H1 (cell line): ENCODE results near the gene PALD1. TPM values are rescaled to one million over a fixed set of nuclear protein-coding genes. Genes with fewer than 3 reads are reported as not detected.

Experiments used
- CTCF ChIA-PET: fragments of 300-600 bp; sonication (Branson Sonifier 250); formaldehyde crosslinking; loops from one replicate; lab custom pipeline; 2021; ENCODE audit not compliant: partially characterized antibody; lab: Charles Lee
- POLR2A ChIA-PET: fragments of 300-600 bp; sonication (Branson Sonifier 250); formaldehyde crosslinking; loops from one replicate; lab custom pipeline; 2021; ENCODE audit warnings: inconsistent platforms; ENCODE audit not compliant: partially characterized antibody; lab: Charles Lee
- DNase-seq, 2 experiments: peaks; one replicate each; pipeline versions ENCODE4 v3.0.0 to v3.0.0-alpha.2; 2010 to 2022; ENCODE audit warnings: low spot score in 2 of 2, low read depth in 1 of 2, mixed read lengths in 1 of 2
- FAIRE-seq: peaks from 2 replicates; lab custom pipeline; 2011; peaks lifted over from hg19 to GRCh38; lab: Jason Lieb, UNC
- H2AFZ ChIP-seq: 2 replicates; pipeline ENCODE4 v1.8.1; 2012; ENCODE audit warnings: low read length, inconsistent platforms
- H2AK5ac ChIP-seq: 2 replicates; pipeline ENCODE4 v1.6.1; 2013; ENCODE audit warnings: low read depth, low read length
- H2BK120ac ChIP-seq: replicated peaks from 2 replicates; pipeline ENCODE3; 2013; ENCODE audit warnings: low read depth, low read length, inconsistent platforms
- H2BK12ac ChIP-seq: 2 replicates; pipeline ENCODE4 v1.6.1; 2013; ENCODE audit warnings: low read depth, low read length
- H2BK15ac ChIP-seq: 2 replicates; pipeline ENCODE4 v1.6.1; 2013; ENCODE audit warnings: low read length
- H2BK20ac ChIP-seq: 2 replicates; pipeline ENCODE4 v1.6.1; 2013; ENCODE audit warnings: low read length
- H2BK5ac ChIP-seq: 2 replicates; pipeline ENCODE4 v1.6.1; 2013; ENCODE audit warnings: low read depth, low read length
- H3K14ac ChIP-seq: 2 replicates; pipeline ENCODE4 v1.6.1; 2013; ENCODE audit warnings: inconsistent platforms; ENCODE audit not compliant: insufficient read length
- H3K18ac ChIP-seq: 2 replicates; pipeline ENCODE4 v1.6.1; 2013; ENCODE audit warnings: low read length; ENCODE audit errors: extremely low read depth
- H3K23ac ChIP-seq: 2 replicates; pipeline ENCODE4 v1.6.1; 2013; ENCODE audit warnings: inconsistent platforms; ENCODE audit not compliant: insufficient read length
- H3K23me2 ChIP-seq: 2 replicates; pipeline ENCODE4 v1.6.1; 2013; ENCODE audit warnings: low read depth, low read length
- H3K27ac ChIP-seq: 2 replicates; pipeline ENCODE4 v1.6.1; 2011; ENCODE audit warnings: low read depth, low read length, inconsistent platforms
- H3K27me3 ChIP-seq, 4 experiments: replicated peaks in 1 of 4; 1 replicate in 1 of 4; 2 replicates in 3 of 4; pipeline versions ENCODE4 v1.6.1 to v1.8.1; 2011 to 2013; ENCODE audit warnings: low read length in 3 of 4, mild to moderate bottlenecking in 3 of 4, inconsistent platforms in 2 of 4, mixed read lengths in 2 of 4, moderate library complexity in 1 of 4; ENCODE audit not compliant: control insufficient read depth in 3 of 4, insufficient read depth in 3 of 4; ENCODE audit errors: extremely low read depth in 1 of 4
- H3K36me3 ChIP-seq, 4 experiments: 2 replicates each; pipeline versions ENCODE4 v1.6.1 to v1.8.1; 2011 to 2013; ENCODE audit warnings: mild to moderate bottlenecking in 4 of 4, low read length in 3 of 4, moderate library complexity in 2 of 4, control low read depth in 1 of 4, inconsistent platforms in 1 of 4; ENCODE audit not compliant: insufficient read depth in 4 of 4, control insufficient read depth in 2 of 4
- H3K4ac ChIP-seq: replicated peaks from 2 replicates; pipeline ENCODE3; 2013; ENCODE audit warnings: low read length, low read depth, mixed read lengths, inconsistent platforms; ENCODE audit not compliant: insufficient read length
- H3K4me1 ChIP-seq, 4 experiments: replicated peaks in 1 of 4; 1 replicate in 1 of 4; 2 replicates in 3 of 4; pipeline versions ENCODE4 v1.6.1 to v1.8.1; 2011 to 2013; ENCODE audit warnings: low read length in 3 of 4, inconsistent platforms in 2 of 4, mixed read lengths in 1 of 4; ENCODE audit not compliant: insufficient read depth in 4 of 4, control insufficient read depth in 3 of 4
- H3K4me2 ChIP-seq, 2 experiments: 2 replicates each; pipeline versions ENCODE4 v1.6.1 to v1.8.1; 2011 to 2013; ENCODE audit warnings: low read depth in 2 of 2, low read length in 2 of 2, control low read depth in 1 of 2, inconsistent platforms in 1 of 2, mild to moderate bottlenecking in 1 of 2; ENCODE audit not compliant: insufficient read depth in 1 of 2
- H3K4me3 ChIP-seq, 4 experiments: fragments of 200-600, 300-600 bp in 1 of 4; sonication (generic), shearing (Covaris generic), sonication (Bioruptor Twin) in 1 of 4; 2 replicates each; pipeline versions ENCODE4 v1.5.1 to v1.8.1; 2011 to 2016; ENCODE audit warnings: low read length in 4 of 4, low read depth in 3 of 4, control low read depth in 2 of 4, inconsistent platforms in 2 of 4, mild to moderate bottlenecking in 2 of 4, mixed read lengths in 1 of 4, moderate library complexity in 1 of 4; ENCODE audit not compliant: insufficient read depth in 2 of 4; ENCODE audit errors: extremely low read depth in 1 of 4
- H3K56ac ChIP-seq: replicated peaks from 2 replicates; pipeline ENCODE3; 2013; ENCODE audit warnings: low read depth, mild to moderate bottlenecking, mixed read lengths, low read length, inconsistent platforms; ENCODE audit not compliant: insufficient read length
- H3K79me1 ChIP-seq: 2 replicates; pipeline ENCODE4 v1.6.1; 2013; ENCODE audit warnings: low read depth, low read length, control low read depth
- H3K79me2 ChIP-seq, 2 experiments: 2 replicates each; pipeline versions ENCODE4 v1.6.1 to v1.8.1; 2012 to 2013; ENCODE audit warnings: low read length in 2 of 2, mild to moderate bottlenecking in 2 of 2, inconsistent platforms in 1 of 2; ENCODE audit not compliant: insufficient read depth in 2 of 2, control insufficient read depth in 1 of 2
- H3K9ac ChIP-seq, 4 experiments: replicated peaks in 1 of 4; 1 replicate in 1 of 4; 2 replicates in 3 of 4; pipeline versions ENCODE4 v1.6.1 to v1.8.1; 2011 to 2013; ENCODE audit warnings: low read depth in 3 of 4, low read length in 3 of 4, control low read depth in 2 of 4, mild to moderate bottlenecking in 2 of 4, moderate library complexity in 2 of 4, inconsistent platforms in 1 of 4; ENCODE audit errors: extremely low read depth in 1 of 4
- H3K9me3 ChIP-seq, 2 experiments: 2 replicates each; pipeline versions ENCODE4 v1.6.1 to v1.8.1; 2012 to 2013; ENCODE audit warnings: mild to moderate bottlenecking in 2 of 2, moderate library complexity in 2 of 2, control low read depth in 1 of 2, inconsistent platforms in 1 of 2, low read depth in 1 of 2, low read length in 1 of 2, mixed read lengths in 1 of 2; ENCODE audit not compliant: insufficient read depth in 2 of 2
- H4K20me1 ChIP-seq, 2 experiments: replicated peaks in 1 of 2; 2 replicates each; pipeline versions ENCODE3 to v1.8.1; 2011 to 2013; ENCODE audit warnings: inconsistent platforms in 2 of 2, low read length in 2 of 2, mild to moderate bottlenecking in 1 of 2; ENCODE audit not compliant: insufficient read depth in 2 of 2, control insufficient read depth in 1 of 2
- H4K5ac ChIP-seq: 2 replicates; pipeline ENCODE4 v1.6.1; 2013; ENCODE audit warnings: low read length, low read depth, mixed read lengths, inconsistent platforms; ENCODE audit not compliant: insufficient read length
- H4K8ac ChIP-seq: 2 replicates; pipeline ENCODE4 v1.8.0; 2013; ENCODE audit warnings: mild to moderate bottlenecking, moderate library complexity, low read length, inconsistent platforms; ENCODE audit not compliant: insufficient read depth; ENCODE audit errors: extremely low read depth
- H4K91ac ChIP-seq: replicated peaks from 2 replicates; pipeline ENCODE3; 2013; ENCODE audit warnings: low read length, mixed read lengths, inconsistent platforms; ENCODE audit not compliant: insufficient read length
- BCL11A ChIP-seq, 2 experiments: IDR thresholded peaks; one replicate each; pipeline ENCODE4 v1.6.1; 2011; ENCODE audit warnings: low read depth in 2 of 2, low read length in 2 of 2, mild to moderate bottlenecking in 2 of 2
- CBX5 ChIP-seq: fragments of 300-800, 300-1000 bp; sonication (generic); IDR thresholded peaks from 2 replicates; pipeline ENCODE4 v1.7.1; 2016; ENCODE audit warnings: antibody characterized with exemption, low read length, low read depth
- CREB1 ChIP-seq: IDR thresholded peaks from 2 replicates; pipeline ENCODE4 v1.6.1; 2012; ENCODE audit warnings: inconsistent platforms
- EGR1 ChIP-seq: IDR thresholded peaks from 2 replicates; pipeline ENCODE4 v1.6.1; 2011; ENCODE audit warnings: low read depth, low read length, borderline replicate concordance
- FOSL1 ChIP-seq: IDR thresholded peaks from 2 replicates; pipeline ENCODE4 v1.6.1; 2011; ENCODE audit warnings: mild to moderate bottlenecking, low read depth, low read length, moderate library complexity; ENCODE audit not compliant: insufficient read depth
- KDM1A ChIP-seq: fragments of 200-600, 300-600 bp; sonication (generic); IDR thresholded peaks from 2 replicates; pipeline ENCODE4 v1.7.1; 2016; ENCODE audit warnings: mild to moderate bottlenecking, low read length, borderline replicate concordance
- NANOG ChIP-seq: IDR thresholded peaks from 2 replicates; pipeline ENCODE4 v1.6.1; 2011; ENCODE audit warnings: low read length, low read depth, mild to moderate bottlenecking, inconsistent platforms; ENCODE audit not compliant: insufficient read depth, poor library complexity, severe bottlenecking
- SIX5 ChIP-seq: IDR thresholded peaks from 2 replicates; pipeline ENCODE4 v1.6.1; 2011; ENCODE audit warnings: mild to moderate bottlenecking, low read depth, low read length
- SP2 ChIP-seq: IDR thresholded peaks from 2 replicates; pipeline ENCODE4 v1.6.1; 2012; ENCODE audit warnings: mild to moderate bottlenecking, low read length, inconsistent platforms
- SRF ChIP-seq: IDR thresholded peaks from 2 replicates; pipeline ENCODE4 v1.6.1; 2011; ENCODE audit warnings: mild to moderate bottlenecking, low read depth, low read length, moderate library complexity
- USF2 ChIP-seq: IDR thresholded peaks from 2 replicates; pipeline ENCODE4 v1.6.1; 2011; ENCODE audit warnings: low read length, improper control_type of control experiment
- WGBS, 2 experiments: shearing (Covaris generic) in 1 of 2; methylation state at CpG; one replicate each; pipeline versions ENCODE4 v1.1.6 to v1.1.7; 2013 to 2015; ENCODE audit warnings: low lambda C conversion rate in 2 of 2, mixed read lengths in 2 of 2, inconsistent platforms in 1 of 2, low coverage in 1 of 2, missing lambda C conversion rate in 1 of 2; ENCODE audit not compliant: insufficient replicate concordance in 2 of 2, insufficient coverage in 1 of 2, insufficient read length in 1 of 2; ENCODE audit errors: extremely low coverage in 1 of 2, missing lambda C conversion rate in 1 of 2; 5-methylcytosine and 5-hydroxymethylcytosine counted together
- polyA plus RNA-seq, 7 experiments: library from polyadenylated mRNA; depleted of rRNA in 3 of 7; stranded (reverse) in 5 of 7; unstranded in 2 of 7; fragments of >200 nt in 5 of 7; fragments of 200-250 nt in 2 of 7; gene quantifications; 1 replicate in 5 of 7; 2 replicates in 1 of 7; 4 replicates in 1 of 7; pipeline versions ENCODE4 v1.2.1 to v1.2.3, GENCODE V29; 2011 to 2013; ENCODE audit warnings: missing spikeins in 2 of 7, mixed read lengths in 2 of 7
- total RNA-seq: library from RNA; stranded (reverse); fragmentation: NEBNext Ultra II Directional; extraction: Animal tissue kit (Norgen Biotek cat#: 25700); gene quantifications from 2 replicates; pipeline ENCODE4 v1.2.1, GENCODE V29; 2021

PALD1 gene
- total and polyA plus RNA-seq, 2 of the 8 experiments (the other 6 are each of a cell fraction or from before 2014, with no cell fraction given), result 13.3 to 32.8 TPM

GRCh38 chr10:70568781-70569495 is 90.4 kb downstream of the PALD1 start:
- POLR2A ChIA-PET, result no interaction called here
- FAIRE-seq, result no peak
- TF ChIP-seq KDM1A (no peak), USF2 (no peak), SIX5 (no peak), BCL11A (IDR thresholded peaks at IDR 0.05; ENCODE audit: low read depth in 2 of 2, low read length in 2 of 2) (no peak), EGR1 (no peak), CBX5 (no peak), CREB1 (no peak), SRF (no peak), FOSL1 (no peak), NANOG (no peak), SP2 (no peak)

More at GRCh38 chr10:70568781-70569495, 90.4 kb downstream of the PALD1 start:
- Histone ChIP-seq H3K56ac (no peak overlapping the region), H4K5ac (no peak overlapping the region), H3K4me1 (no peaks in the 10 kb centered on the region), H3K36me3 (no peaks in the 10 kb centered on the region), H2BK15ac (no peak overlapping the region), H3K4me3 (no peak overlapping the region), H3K79me2 (no peaks in the 10 kb centered on the region), H3K23me2 (no peaks in the 10 kb centered on the region), H2BK12ac (no peak overlapping the region), H3K9ac (no peak overlapping the region), H4K91ac (no peak overlapping the region), H3K4me2 (no peak overlapping the region), H2BK5ac (no peak overlapping the region), H3K9me3 (no peaks in the 10 kb centered on the region), H3K27ac (no peak overlapping the region), H2BK20ac (no peak overlapping the region), H3K14ac (no peak overlapping the region), H3K4ac (no peak overlapping the region), H2AK5ac (no peak overlapping the region), H3K18ac (no peak overlapping the region), H4K8ac (no peak overlapping the region), H4K20me1 (peaks cover 0 to 6% of the 10 kb centered on the region in 2 experiments), H3K23ac (no peak overlapping the region), H3K27me3 (no peaks in the 10 kb centered on the region), H2AFZ (no peak overlapping the region), H2BK120ac (no peak overlapping the region), H3K79me1 (no peaks in the 10 kb centered on the region)
- DNase-seq, result no peak
- CTCF ChIA-PET, result interaction anchor here (1.0 to 2.7 kb wide), 5 partner anchors 9 to 187 kb away, joined by 3 to 15 read pairs (median 4); no protein-coding TSS in a partner anchor
- WGBS, 2 experiments, result 96% methylated on average over 6 of the region's 7 CpGs; no CpG with 5 or more reads in 1 of the 2 experiments
